HFF-Myc (cell line): ENCODE measurements around the gene NLRC4.
"Not testable (repeated sequence)": the region's sequence is repeated elsewhere in the genome, so short reads cannot be mapped to it uniquely, and the experiment has no call there.

Experiments used
- DNase-seq: peaks from one replicate; pipeline ENCODE4 v3.0.0-alpha.2; 2011; ENCODE audit warnings: low read depth; ENCODE audit errors: extremely low read depth
- H3K4me3 ChIP-seq: replicated peaks from 2 replicates; pipeline ENCODE4 v1.5.1; 2011; ENCODE audit warnings: low read depth, mild to moderate bottlenecking, control low read depth, low read length
- CTCF ChIP-seq: IDR thresholded peaks from 2 replicates; pipeline ENCODE4 v1.5.1; 2012; ENCODE audit warnings: mild to moderate bottlenecking, low read depth, low read length, control low read depth; ENCODE audit errors: missing control alignments

The NLRC4 gene

GRCh38 chr2:32284321-32284720 is 19.6 kb upstream of the NLRC4 start:
- H3K4me3 ChIP-seq = no peak overlapping the region
- TF ChIP-seq CTCF = no peak
- DNase-seq = no peak

GRCh38 chr2:32278478-32278853 is 13.8 kb upstream of the NLRC4 start:
- no peak for DNase-seq
- H3K4me3 ChIP-seq = peak overlapping the region; percentile 91
- no peak for TF ChIP-seq CTCF

GRCh38 chr2:32277674-32278477 is 13.2 kb upstream of the NLRC4 start, which contains the start of gene YIPF4:
TSS of gene YIPF4 (plus strand) at chr2:32277904. CDS start at chr2:32278156, 252 bp downstream.
- TF ChIP-seq CTCF = no peak
- peak within 1 kb of the TSS; percentile 91 for H3K4me3 ChIP-seq
- peak; percentile 85 for DNase-seq

- no peak for TF ChIP-seq CTCF
- H3K4me3 ChIP-seq = peak overlapping the region; percentile 91
- no peak for DNase-seq
Observed at GRCh38 chr2:32277363-32277673, 12.6 kb upstream of the NLRC4 start.

GRCh38 chr2:32275790-32276189 is 11.1 kb upstream of the NLRC4 start:
- not testable (repeated sequence) for DNase-seq, H3K4me3 ChIP-seq

GRCh38 chr2:32274289-32274688 is 9.6 kb upstream of the NLRC4 start:
- no peak overlapping the region for H3K4me3 ChIP-seq
- DNase-seq = no peak
- TF ChIP-seq CTCF = no peak

GRCh38 chr2:32272279-32272678 is 7.6 kb upstream of the NLRC4 start:
- no peak overlapping the region for H3K4me3 ChIP-seq
- no peak for TF ChIP-seq CTCF
- no peak for DNase-seq
